Measurements from ENCODE around the gene FADS2.

GRCh38 chr11:61839742-61840141 lies 11.6 kb downstream of the FADS2 start:
- TF ChIP-seq POLR2A (IDR thresholded peaks at IDR 0.05; ENCODE audit: low read depth, low read length) (no peak), POLR2AphosphoS5 (IDR thresholded peaks at IDR 0.05; ENCODE audit: low read depth, low read length) (no peak), TAF1 (IDR thresholded peaks at IDR 0.05; ENCODE audit: borderline replicate concordance, low read depth, low read length) (no peak)

All from GM12892 (cell line).